RKO (cell line): ENCODE results near the gene RECQL5.

ENCODE experiments used
- DNase-seq: peaks from one replicate; pipeline ENCODE4 v3.0.0-alpha.2; 2016; ENCODE audit warnings: low spot score

The RECQL5 gene

DNA sequence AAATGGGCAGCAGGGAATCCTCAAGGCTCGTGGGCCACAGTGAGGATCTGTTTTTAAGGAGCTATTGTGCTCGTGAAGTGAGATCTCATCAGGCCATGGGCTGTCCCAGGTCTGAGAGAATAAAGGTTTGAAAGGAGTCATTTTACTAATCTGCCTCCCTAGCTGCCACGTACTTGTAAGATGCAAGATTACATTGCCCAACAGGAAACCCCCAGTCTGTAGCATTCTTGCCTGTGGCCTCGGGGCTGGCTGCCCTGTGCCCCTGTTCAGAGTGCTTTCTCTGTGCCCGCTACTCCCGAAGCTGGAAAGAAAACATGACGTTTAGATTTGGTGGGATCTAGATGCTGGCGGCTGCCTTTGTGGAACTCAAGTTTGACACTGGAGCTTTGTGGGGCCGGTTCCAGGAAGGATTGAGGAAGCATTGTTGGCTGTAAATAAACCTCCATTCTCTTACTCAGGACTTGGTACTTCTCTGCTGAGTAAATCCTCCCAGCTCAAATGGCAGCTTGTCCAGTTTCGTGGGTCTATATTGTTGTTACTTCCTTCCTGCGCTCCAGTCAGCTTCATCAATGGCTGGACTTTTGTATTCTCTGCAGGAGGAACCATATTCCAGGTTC, 21.4 kb upstream of the RECQL5 start:
- DNase-seq = no peak

- DNase-seq = no peak
These were observed 18.5 kb upstream of the RECQL5 start for GRCh38 chr17:75685499-75685898.

DNA sequence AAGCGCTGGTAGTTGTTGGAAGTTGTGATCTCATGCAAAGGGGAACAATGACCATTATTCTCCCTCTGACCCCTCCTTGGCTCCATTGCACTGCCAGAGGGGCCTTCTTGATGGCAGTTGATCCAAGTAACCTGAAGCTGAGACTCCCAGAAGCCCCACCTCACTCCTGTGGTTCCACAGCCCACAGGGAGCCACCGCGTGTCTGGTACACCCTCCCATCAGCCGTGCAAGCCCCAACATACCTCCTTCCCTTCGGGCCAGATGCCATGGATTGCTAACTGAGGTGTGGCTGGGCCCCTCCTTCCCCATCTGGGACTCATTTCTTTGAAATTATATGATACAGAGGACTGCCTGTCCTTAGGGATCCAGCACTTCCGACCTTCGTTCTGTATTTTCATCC, 18.0 kb upstream of the RECQL5 start:
- no peak for DNase-seq

DNA sequence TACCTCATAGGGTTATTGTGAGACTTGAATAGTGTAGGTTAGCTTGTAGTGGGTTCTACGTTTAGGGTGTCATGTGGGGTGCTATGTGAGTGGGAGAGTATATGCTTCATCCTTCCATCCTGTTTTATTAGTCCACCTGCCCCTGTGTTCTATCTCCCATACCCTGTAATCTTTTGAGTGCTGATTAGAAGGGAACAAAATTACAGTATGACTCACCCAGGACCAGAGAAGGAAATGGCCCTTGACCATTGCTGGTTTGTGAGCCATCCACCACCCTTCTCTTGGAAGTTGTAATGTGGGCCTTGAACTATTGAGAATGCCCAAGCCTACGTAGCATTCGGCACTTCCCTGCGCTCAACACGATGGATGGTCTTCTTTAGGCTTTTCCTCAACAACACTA, 17.3 kb upstream of the RECQL5 start:
- no peak for DNase-seq

GRCh38 chr17:75683583-75683982, 16.6 kb upstream of the RECQL5 start:
- DNase-seq = peak; percentile 81

DNA sequence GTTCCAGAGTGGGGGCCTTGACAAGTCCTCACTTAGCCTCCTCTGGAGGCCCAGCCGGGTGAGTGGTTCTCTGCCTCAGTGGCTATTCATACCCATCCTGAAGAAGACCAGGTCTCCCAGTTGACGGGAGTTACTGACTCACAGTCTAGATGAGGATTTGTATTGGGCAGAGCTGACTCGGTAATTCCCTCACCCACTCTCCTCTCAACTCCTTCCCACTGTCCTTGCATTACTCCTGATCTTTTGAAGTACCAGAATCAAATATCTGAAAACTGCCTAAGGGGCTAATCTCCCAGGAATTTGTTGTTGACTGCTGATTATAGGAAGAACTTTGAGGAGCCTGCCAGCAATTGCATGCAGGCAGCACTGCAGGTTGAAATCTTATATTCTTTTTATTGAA, 14.3 kb upstream of the RECQL5 start:
- DNase-seq = peak; percentile 12

DNA sequence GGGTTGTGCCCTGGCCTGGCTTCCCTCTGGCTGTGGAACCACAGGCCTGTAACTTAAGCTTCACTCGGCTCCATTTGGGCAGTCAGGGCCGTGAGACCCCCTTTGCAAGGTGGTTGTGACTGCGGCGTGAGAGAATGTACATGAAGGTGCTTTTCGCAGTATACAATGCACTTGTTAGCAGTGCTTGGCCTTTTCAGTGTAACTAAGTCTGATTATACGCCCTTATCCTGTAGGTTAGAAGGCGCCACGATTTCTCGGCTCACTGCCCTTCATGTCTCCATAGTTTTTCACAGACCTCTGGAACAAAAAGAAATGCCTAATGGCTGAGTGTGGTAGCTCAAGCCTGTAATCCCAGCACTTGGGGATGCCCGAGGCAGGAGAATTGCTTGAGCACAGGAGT, 13.5 kb upstream of the RECQL5 start:
- DNase-seq = no peak

GRCh38 chr17:75679706-75680211, 12.8 kb upstream of the RECQL5 start:
- DNase-seq = no peak

GRCh38 chr17:75676461-75676860, 9.5 kb upstream of the RECQL5 start:
- DNase-seq = no peak

DNA sequence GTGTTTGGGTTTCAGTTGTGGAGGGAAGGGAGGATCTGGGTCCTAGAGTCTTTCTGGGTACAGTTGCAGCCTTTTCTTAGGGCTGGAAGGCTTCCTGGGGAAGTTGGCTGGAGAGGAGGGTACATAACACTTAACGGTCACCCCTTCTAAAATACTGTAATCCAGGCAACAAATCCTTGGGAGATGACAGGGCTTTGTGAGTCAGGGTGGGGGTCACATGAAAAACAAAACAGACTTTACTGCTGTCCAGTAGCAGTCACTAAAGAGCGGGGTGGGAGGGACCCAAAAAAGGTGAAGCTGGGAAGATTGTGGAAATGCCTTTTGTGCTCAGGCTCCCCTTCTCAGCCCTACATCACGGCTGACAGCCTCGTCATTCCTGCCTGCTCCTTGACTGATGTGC, 6.5 kb upstream of the RECQL5 start:
- DNase-seq = peak; percentile 61

DNA sequence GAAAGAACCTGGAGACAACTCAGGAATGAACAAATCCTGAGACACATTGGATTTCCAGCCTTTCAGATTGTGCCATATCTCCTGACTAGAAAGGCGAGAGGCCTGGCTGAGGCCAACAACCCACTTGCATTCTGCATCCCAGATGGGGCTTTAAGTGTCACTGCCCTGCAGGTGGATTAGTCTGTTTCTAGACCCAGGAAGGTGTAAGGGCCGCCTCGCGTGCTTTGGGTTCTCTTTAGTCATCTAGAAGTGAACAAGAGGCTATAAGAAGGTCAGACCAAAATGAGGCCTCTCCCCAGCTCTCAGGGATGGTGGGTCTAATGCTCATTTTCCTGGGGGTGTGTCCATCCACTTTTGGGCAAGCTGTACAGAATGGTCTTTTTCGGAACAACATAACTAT, 5.1 kb upstream of the RECQL5 start:
- DNase-seq = no peak

DNA sequence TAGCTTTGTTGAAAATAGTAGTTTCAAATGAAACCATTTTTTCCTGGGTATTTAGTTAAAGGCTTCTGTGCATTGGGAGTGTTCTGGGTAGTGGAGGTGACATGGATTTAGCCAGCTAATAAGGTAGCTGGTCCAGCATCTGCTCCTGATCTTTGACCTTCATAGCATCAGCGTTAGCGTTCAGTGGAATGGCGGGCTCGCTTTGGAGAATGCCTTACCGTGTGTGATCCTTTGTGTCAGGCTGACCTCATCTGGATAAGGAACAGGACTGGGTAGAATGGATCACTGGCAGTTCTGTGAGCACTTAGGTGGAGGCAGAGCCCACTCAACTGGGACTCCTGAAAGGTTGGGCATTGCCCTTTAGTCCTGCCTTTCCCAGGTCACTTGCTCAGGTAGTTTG, 3.9 kb upstream of the RECQL5 start:
- DNase-seq = no peak

- DNase-seq = peak; percentile 39
These were observed 1.5 kb upstream of the RECQL5 start for GRCh38 chr17:75668489-75668888.

DNA sequence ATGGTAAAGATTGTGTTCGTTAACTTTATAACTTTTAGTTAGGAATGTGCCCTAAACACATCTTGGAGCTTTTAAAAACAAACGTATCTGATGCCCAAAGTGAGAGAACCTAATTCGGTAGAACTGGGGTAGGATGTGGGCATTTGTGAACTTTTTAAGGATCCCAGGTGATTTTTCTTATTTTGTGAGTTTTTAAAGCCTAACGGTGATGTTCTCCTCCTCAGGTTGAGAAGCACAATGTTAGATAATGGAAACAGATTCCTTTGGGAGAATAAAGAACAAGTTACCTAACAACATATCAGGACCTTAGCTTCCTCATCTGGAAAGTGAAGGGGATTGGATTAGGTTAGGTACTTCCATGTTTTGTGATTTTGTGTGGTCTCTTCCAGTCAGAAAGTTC, 871 bp upstream of the RECQL5 start:
- DNase-seq = peak; percentile 28

- DNase-seq = no peak
These were observed 973 bp downstream of the RECQL5 start for GRCh38 chr17:75665981-75666380.

GRCh38 chr17:75664099-75664549, 2.8 kb downstream of the RECQL5 start:
- no peak for DNase-seq

- no peak for DNase-seq
These were observed 4.4 kb downstream of the RECQL5 start for GRCh38 chr17:75662511-75662910.

DNA sequence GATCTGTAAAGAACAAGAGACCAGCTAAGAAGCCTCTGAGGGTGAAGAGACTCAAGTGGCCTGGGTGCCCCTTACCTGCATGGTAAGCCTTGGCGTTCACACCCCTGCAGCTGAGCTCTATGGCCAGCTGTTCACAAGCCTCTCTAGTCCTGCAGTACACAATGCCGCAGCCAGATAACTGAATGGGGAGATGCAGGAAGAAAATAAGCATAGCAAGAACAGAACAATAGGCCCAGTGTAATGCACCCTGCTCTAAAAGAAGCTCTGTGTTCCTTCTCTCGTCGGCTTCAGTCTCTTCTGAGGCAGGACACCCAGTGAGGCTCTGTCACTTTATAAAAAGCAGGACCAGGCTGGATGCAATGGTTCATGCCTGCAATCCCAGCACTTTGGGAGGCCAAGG, 5.4 kb downstream of the RECQL5 start:
- no peak for DNase-seq

GRCh38 chr17:75658237-75658636, 8.7 kb downstream of the RECQL5 start:
- no peak for DNase-seq

- DNase-seq = peak; percentile 43
These were observed 12.8 kb downstream of the RECQL5 start for GRCh38 chr17:75654176-75654575.

DNA sequence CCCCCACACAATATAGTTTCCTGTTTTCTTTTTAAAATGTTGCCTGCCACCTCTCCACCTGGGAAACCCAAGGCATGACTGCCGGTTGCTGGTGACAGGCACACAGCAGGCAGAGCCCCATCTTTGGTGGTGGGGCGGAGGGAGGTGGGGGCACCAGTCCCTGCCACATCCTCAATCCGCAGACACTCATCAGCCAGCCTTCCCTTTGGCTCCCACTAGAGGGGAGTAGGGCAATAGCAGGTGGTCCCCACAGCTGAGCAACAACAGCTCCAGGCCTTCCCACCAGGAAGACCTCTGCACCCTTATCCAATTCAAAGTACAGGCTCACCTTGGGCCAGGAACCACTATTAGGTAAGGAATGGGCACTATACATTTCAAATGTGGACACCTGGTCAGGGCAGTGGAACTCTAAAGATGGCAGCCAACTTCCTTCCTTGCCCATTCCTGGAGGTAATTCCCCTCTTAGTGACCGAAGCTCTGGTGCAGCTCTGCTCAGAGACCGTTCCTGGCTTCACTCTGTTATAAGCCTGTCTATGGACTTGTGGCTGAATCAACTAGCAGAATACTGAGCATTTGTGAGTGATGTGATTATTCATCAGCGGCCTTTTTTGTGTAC, 13.9 kb downstream of the RECQL5 start:
- DNase-seq = peak; percentile 53

DNA sequence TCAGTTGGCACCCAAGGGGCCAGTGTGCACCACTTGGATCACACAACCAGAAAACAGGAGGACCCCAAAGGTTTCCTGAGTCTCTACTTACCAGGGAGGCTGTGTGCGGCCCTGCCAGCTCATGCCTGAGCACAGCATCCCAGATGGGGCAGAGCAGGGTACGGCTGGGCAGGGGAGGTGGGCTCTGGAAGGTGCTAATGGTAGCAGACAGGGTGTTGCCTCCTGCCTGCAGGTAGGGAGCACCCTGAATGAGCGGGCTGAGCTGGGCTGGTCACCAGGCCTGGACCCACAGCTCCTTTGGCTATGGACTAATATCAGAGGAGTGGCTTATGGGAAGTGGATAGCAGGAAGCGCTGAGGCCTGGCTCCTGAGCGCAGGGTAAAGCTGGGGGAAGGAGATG, 14.6 kb downstream of the RECQL5 start:
- no peak for DNase-seq

- DNase-seq = no peak
These were observed 16.1 kb downstream of the RECQL5 start for GRCh38 chr17:75650874-75651273.

DNA sequence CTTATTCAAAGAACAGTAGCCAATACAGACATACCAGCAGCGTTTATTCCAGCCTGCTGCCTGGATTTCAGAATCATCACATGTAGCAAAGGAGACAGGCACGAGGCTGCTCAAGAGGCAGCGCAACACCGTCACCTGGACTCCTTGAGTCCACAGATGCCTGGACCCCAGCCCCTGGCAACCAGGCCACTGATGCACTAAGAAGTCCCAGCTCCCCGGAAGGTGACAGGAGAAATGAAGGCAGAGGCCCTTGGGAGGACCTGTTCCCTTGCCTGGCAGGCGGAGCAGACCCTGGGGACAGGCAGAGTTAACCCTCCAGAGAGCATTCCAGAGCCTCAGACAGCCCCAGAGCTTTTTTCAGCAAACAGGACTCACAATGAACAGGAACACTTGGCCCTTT, 17.3 kb downstream of the RECQL5 start:
- DNase-seq = no peak
